ENCODE results near the gene ELMOD3.
"Not testable (repeated sequence)": the region's sequence is repeated elsewhere in the genome, so short reads cannot be mapped to it uniquely, and the experiment has no call there.

DNA sequence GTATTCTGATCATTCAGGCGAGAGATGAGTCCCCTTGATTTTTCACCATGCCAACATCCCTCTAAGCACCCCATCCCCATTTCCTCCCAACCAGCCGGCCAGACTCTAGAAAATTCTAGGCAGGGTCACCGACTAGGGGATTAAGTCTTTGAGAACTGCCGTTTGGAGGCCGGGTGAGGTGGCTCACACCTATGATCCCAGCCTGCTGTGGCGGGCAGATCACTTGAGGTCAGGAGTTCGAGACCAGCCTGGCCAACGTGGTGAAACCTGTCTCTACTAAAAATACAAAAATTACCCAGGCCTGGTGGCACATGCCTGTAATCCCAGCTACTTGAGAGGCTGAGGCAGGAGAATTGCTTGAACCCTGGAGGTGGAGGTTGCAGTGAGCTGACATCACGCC lies 85.0 kb downstream of the ELMOD3 start:
- TF ChIP-seq, protein P1, sequence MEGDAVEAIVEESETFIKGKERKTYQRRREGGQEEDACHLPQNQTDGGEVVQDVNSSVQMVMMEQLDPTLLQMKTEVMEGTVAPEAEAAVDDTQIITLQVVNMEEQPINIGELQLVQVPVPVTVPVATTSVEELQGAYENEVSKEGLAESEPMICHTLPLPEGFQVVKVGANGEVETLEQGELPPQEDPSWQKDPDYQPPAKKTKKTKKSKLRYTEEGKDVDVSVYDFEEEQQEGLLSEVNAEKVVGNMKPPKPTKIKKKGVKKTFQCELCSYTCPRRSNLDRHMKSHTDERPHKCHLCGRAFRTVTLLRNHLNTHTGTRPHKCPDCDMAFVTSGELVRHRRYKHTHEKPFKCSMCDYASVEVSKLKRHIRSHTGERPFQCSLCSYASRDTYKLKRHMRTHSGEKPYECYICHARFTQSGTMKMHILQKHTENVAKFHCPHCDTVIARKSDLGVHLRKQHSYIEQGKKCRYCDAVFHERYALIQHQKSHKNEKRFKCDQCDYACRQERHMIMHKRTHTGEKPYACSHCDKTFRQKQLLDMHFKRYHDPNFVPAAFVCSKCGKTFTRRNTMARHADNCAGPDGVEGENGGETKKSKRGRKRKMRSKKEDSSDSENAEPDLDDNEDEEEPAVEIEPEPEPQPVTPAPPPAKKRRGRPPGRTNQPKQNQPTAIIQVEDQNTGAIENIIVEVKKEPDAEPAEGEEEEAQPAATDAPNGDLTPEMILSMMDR (IDR thresholded peaks at IDR 0.05 in 4 of 5, conservative IDR thresholded peaks at IDR 0.05 in 1 of 5), result not testable (repeated sequence)
- TF ChIP-seq POLR2A (IDR thresholded peaks at IDR 0.05), result not testable (repeated sequence)
